Lower leg skin (tissue), 3 donors: ENCODE measurements around the gene TMEM238.

Source experiments
- POLR2A ChIP-seq, 2 donors: fragments of 450-650 bp; IDR thresholded peaks; one replicate each; pipeline ENCODE4 v1.6.1; 2016 to 2017; ENCODE audit warnings: antibody characterized with exemption in 2 of 2, mild to moderate bottlenecking in 1 of 2, moderate library complexity in 1 of 2
- TF ChIP-seq, protein P1 (sequence below), 3 donors: fragments of 450-650 bp; IDR thresholded peaks; one replicate each; pipeline ENCODE4 v1.5.1; 2016; ENCODE audit warnings: antibody characterized with exemption in 3 of 3, mild to moderate bottlenecking in 3 of 3, moderate library complexity in 2 of 3

DNA sequence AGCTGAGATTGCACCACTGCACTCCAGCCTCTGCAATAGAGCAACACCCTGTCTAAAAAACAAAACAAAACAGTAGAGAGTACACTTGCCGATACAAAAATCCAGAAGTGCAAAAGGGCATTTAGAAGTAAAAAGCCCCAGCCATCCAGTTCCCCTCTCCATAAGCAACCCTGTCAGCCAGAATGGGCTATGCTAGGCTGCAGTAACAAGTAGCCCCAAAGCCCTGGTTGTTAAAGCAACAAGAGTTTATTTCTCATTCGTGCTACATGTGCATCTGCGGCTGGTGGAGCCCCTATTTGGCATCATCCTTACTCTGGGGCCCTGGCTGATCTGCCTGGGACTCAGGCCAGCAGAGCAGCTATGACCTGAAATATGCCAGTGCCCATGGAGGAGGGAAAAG lies 40.4 kb upstream of the TMEM238 start:
- TF ChIP-seq, protein P1, sequence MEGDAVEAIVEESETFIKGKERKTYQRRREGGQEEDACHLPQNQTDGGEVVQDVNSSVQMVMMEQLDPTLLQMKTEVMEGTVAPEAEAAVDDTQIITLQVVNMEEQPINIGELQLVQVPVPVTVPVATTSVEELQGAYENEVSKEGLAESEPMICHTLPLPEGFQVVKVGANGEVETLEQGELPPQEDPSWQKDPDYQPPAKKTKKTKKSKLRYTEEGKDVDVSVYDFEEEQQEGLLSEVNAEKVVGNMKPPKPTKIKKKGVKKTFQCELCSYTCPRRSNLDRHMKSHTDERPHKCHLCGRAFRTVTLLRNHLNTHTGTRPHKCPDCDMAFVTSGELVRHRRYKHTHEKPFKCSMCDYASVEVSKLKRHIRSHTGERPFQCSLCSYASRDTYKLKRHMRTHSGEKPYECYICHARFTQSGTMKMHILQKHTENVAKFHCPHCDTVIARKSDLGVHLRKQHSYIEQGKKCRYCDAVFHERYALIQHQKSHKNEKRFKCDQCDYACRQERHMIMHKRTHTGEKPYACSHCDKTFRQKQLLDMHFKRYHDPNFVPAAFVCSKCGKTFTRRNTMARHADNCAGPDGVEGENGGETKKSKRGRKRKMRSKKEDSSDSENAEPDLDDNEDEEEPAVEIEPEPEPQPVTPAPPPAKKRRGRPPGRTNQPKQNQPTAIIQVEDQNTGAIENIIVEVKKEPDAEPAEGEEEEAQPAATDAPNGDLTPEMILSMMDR (IDR thresholded peaks at IDR 0.05), result no peak
- TF ChIP-seq POLR2A (IDR thresholded peaks at IDR 0.05), result no peak
